KOPT-K1 (cell line): ENCODE results near the gene ARFGAP3.

Source experiments
- H3K27ac ChIP-seq: fragments of 200-600 bp; sonication (generic); 2 replicates; pipeline ENCODE4 v1.5.1; 2016; ENCODE audit warnings: antibody characterized with exemption, mild to moderate bottlenecking, low read depth, low read length; ENCODE audit not compliant: poor library complexity, severe bottlenecking
- H3K36me3 ChIP-seq: fragments of 200-600 bp; sonication (generic); 2 replicates; pipeline ENCODE4 v1.5.1; 2017; ENCODE audit warnings: antibody characterized with exemption, mild to moderate bottlenecking, low read length, moderate library complexity; ENCODE audit not compliant: insufficient read depth
- H3K9me3 ChIP-seq: fragments of 200-600 bp; sonication (generic); 2 replicates; pipeline ENCODE4 v1.5.1; 2017; ENCODE audit warnings: antibody characterized with exemption, low read length, mild to moderate bottlenecking; ENCODE audit not compliant: insufficient read depth, poor library complexity, severe bottlenecking

The ARFGAP3 gene

DNA sequence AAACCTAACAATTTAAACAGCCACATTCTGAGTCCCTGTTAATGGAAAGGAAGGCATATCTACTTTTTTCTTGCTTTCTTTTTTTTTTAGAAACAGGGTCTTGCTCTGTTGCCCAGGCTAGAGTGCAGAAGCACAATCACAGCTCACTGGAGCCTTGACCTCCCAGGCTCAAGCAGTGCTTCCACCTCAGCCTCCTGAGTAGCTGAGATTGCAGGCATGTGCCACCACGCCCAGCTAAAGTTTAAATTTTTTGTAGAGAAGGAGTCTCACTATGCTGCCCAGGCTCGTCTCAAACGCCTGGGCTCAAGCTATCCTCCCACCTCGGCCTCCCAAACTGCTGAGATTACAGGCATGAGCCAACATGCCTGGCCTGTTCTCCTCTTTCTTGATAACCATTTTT is 25.4 kb downstream of the ARFGAP3 start:
- Histone ChIP-seq H3K9me3 (no peaks in the 10 kb centered on the region), H3K36me3 (peaks cover 78% of the 10 kb centered on the region), H3K27ac (peak overlapping the region; percentile 25)

DNA sequence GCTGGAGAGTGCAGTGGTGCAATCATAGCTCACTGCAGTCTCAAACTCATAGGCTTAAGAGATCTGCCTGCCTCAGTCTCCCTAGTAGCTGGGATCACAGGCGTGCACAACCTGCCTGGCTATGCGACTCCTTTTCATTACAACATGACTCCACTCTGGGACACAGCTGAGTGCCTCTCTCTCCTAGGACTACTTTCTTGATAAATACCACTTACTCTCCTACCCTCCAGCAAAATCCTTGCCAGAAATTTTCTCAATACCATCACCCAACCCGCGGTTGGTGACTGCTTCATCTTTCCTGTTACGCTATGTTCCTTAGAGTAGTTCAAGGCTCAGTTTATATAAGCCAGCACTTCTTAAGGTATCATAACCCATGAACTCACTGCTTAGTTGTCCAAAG is 26.9 kb downstream of the ARFGAP3 start:
- no peaks in the 10 kb centered on the region for H3K9me3 ChIP-seq
- H3K27ac ChIP-seq, result peak overlapping the region; percentile 75
- H3K36me3 ChIP-seq, result peaks cover 75% of the 10 kb centered on the region

DNA sequence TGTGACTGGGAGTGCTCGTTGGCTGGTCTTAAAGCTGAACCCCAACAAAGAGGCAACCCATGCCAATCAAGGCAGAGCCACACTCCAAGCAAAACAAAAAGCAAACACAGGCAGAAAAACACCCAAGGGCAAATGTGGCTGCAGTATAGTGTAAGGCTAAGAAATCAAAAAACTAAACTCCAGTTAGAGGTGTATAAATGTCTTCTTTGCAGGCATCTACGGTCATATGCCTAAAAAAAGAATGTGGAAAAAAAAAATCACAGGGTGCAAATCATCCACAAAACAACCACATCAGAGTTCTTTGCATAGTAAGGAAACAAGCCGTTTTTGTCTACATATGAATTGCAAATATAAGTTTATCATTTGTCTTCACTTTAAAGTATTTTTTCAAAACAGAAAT is 27.8 kb downstream of the ARFGAP3 start:
- Histone ChIP-seq H3K36me3 (peaks cover 75% of the 10 kb centered on the region), H3K9me3 (no peaks in the 10 kb centered on the region), H3K27ac (peak overlapping the region; percentile 75)

DNA sequence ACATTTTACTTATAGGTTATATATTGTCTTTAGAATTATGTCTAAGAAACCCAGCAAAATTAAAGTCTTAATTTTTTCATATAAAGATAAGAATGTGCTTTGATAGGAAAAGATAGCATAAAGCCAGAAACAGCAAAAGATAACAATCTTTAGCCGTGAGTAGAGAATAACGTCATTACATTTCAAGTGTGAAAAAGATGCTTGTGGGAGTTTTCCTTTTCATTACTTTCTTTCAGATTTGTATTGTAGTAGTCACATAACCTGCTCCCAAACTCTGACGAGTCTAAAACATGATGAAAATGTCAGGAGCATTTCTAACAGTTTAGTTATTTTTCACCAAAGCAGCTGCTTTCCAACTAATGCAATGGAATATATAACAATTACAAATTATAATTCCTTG is 31.3 kb downstream of the ARFGAP3 start:
- Histone ChIP-seq H3K9me3 (no peaks in the 10 kb centered on the region), H3K27ac (peak overlapping the region; percentile 75), H3K36me3 (peaks cover 70% of the 10 kb centered on the region)

DNA sequence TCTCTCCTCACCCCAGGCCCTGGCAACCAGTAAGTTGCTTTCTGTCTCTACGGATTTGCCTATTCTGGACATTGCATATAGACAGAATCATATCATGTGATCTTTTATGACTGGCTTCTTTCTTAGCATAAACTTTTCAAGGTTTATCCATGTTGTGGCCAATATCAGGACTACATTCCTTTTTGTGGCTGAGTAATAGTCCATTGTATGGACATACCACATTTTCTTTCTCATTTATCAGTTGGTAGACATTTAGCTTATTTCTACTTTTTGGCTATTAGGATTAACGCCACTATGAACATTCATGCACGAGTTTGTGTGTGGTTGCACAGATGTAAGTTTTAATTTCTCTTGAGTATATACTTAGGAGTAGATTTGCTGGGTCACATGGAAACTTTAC is 35.7 kb downstream of the ARFGAP3 start:
- H3K27ac ChIP-seq, result no peak overlapping the region
- no peaks in the 10 kb centered on the region for H3K9me3 ChIP-seq
- H3K36me3 ChIP-seq, result peaks cover 66% of the 10 kb centered on the region

DNA sequence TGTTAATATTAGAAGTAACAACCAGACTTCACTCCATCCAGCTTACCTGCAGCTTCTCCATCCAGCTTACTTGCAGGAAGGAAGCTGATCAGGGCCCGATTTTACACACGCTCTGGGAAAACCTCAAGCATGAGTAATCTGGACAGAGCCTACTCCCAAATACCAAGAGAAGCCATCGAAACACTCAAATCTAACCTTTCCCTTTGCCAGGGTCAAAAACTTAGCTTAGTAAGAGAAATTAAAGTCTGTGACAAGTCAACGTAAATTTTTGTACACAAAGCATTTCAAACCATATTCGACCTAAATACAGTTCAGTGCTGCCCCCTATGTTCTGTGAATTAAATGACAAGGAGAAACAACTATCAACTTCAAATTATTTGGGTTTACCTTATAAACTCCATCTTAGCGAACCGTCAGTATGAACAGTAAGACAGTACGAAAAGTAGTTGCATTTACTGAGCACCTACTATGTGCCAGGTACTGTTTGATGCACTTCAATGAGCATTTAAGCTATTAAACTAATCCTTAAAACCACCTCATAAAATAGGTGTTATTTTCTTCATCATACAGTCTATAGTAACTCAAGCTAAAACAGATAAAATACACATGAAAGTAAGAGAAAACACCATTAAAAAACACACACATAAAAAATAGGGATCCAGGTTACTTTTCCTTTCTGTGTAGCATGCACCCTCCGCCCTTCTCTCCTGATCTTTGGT is 36.9 kb downstream of the ARFGAP3 start:
- Histone ChIP-seq H3K27ac (no peak overlapping the region), H3K9me3 (no peaks in the 10 kb centered on the region), H3K36me3 (peaks cover 71% of the 10 kb centered on the region)

DNA sequence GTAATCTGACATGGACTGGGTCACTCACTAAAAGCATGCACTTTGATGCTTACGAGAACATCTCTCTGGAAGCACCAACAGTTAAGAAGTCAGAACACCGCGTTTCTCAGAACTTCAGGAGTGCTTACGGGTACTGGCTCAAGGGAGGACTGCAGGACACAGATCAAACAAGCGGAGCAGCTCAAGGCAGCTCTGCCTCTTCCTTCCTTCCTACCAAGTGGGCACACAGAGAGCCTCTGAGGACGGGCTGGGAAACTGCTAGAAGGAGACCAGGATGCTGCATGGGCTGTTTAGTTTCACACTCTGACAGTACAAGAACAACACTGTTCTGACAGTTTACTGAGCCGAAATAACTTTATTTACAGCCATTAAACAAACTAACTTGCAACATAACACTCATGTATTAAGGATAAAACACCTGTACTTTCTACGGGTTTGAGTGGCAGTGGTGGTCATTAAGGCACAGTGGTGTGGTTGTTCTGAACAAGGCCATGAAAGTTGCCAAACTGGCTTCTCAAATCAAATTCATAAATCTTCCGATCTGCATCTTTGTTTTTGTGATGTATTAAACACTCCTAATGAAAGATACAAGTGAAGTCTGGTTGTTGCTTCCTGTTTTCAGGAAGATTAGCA is 37.5 kb downstream of the ARFGAP3 start:
- no peak overlapping the region for H3K27ac ChIP-seq
- no peaks in the 10 kb centered on the region for H3K9me3 ChIP-seq
- H3K36me3 ChIP-seq, result peaks cover 71% of the 10 kb centered on the region

DNA sequence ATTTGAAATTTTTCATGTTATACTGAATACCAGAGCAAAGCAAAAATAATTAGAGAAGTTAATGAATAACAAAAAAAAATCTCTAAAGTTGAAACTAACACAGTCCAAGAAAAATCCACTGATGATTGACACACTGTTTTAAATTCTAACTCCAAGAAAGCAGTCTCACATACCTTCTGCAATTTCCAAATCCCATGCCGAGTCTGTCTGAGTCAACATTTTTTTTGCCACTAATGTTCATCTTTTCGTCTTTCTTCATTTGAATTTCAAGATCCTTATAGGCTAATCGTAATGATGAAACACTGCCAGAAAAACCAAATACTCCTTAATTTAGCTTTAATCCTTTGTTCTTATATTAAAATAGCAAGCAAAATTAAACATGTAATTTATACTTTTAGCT is 39.5 kb downstream of the ARFGAP3 start:
- Histone ChIP-seq H3K36me3 (peaks cover 75% of the 10 kb centered on the region), H3K9me3 (no peaks in the 10 kb centered on the region), H3K27ac (no peak overlapping the region)

DNA sequence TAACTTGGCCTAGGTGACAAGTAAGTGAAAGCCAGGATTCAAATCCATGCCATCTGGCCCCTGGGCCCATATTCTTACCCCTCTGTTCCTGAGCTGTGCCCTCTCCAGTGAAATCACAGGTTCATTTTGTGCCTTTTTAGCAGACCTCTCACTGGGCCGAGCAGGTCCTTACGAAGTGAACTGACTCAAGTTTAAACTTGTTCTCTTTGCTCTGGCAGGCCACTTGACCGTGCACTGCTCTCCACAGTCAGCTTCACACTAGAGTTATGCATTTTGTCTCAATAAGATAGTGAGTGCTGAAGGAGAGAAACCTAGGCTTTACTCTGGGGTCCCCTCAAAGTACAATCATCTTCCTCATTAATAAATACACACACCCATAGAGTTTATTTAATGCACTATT is 40.7 kb downstream of the ARFGAP3 start:
- Histone ChIP-seq H3K36me3 (peaks cover 74% of the 10 kb centered on the region), H3K27ac (no peak overlapping the region), H3K9me3 (no peaks in the 10 kb centered on the region)

DNA sequence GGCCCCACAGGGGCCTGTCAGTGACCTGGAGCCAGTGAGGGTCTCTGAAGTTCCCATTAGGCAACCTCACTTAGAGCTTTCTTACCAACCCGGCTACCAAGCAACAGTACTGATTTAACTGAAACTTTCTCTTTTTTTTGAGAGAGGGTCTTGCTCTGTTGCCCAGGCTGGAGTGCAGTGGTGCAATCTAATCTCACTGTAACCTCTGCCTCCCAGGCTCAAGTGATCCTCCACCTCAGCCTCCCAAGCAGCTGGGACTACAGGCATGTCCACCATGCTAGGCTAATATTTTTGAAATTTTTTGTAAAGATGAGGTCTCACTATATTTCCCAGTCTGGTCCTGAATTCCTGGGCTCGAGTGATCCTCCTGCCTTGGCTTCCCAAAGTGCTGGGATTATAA is 42.5 kb downstream of the ARFGAP3 start:
- Histone ChIP-seq H3K36me3 (peaks cover 81% of the 10 kb centered on the region), H3K9me3 (no peaks in the 10 kb centered on the region), H3K27ac (no peak overlapping the region)

DNA sequence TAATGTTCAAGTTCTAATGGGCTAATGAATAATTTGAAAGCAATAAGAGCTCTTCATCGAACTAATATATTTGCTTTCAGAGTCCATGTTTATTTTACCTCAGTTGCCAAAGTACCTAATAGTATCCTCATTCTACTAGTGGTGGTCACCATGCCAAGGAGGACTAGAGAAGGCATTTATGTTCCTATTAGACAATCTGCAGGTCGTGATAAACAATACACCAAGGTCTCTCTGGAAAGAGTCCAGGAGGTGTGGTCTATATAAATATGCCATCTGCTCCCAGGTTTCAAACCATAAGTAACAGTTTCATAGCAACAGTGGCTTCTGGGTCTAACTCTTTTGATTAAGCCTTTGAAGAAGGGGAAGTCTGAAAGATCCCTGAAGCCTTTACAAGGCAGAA is 42.9 kb downstream of the ARFGAP3 start:
- peaks cover 82% of the 10 kb centered on the region for H3K36me3 ChIP-seq
- no peak overlapping the region for H3K27ac ChIP-seq
- H3K9me3 ChIP-seq, result no peaks in the 10 kb centered on the region

DNA sequence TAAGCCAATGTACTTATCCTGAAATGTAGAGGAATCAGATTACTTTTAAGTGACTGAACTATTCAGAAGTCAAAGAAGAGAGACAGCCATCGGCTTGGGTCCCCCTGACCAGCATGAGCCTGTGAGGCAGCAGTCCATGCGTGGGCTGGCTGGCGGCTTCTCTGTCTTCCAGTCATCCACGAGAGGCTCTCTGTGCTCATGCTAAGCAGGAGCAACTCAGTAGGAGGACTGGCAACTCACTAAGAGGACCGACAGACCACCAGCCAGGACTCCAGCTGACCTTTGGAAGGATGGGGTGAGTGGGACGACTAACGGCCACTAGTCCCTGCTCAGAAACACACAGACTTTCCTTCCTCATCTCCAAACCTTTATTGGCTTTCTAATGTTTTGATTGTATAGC is 43.6 kb downstream of the ARFGAP3 start:
- H3K27ac ChIP-seq, result no peak overlapping the region
- H3K36me3 ChIP-seq, result peaks cover 89% of the 10 kb centered on the region

DNA sequence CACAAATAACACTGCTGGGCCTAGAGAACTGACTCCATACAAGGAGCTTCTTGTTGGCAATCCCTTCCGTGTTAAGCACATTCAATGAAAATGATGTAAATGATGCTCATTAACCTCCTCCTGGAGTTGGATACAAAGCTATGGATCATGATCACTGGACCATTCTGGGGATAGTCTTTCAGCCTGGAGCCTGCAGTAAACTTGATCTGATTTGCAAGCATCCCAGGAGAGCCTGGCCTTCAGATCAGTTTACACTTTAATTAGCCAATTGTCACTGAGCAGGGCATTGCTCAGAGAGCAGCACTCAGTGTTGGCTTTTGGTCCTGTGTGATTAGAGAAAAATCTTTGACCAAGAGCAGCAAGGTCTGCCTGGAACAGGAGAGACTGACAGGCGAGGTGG is 45.6 kb downstream of the ARFGAP3 start:
- Histone ChIP-seq H3K36me3 (peaks cover 98% of the 10 kb centered on the region), H3K9me3 (no peaks in the 10 kb centered on the region), H3K27ac (no peak overlapping the region)

More for the DNA sequence above, 43.6 kb downstream of the ARFGAP3 start:
- no peaks in the 10 kb centered on the region for H3K9me3 ChIP-seq

DNA sequence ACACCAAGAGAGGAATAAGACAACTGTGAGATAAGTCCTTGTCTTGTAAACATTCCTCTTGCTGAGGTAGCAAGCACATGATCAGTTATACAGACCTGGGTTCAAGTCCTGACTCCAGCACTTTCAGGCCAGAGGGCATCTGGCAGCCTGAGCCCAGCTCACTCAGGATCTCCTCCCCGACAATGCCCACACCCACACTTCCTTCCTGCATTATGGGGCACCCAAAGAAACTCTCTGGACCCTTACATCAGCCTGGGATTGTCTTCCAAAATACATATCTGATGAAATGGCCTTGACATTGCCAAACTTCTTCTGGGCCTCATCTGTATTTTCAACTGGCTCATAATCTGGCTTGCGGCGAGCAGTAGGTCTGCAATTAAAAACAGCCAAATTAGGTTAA is 48.6 kb downstream of the ARFGAP3 start:
- H3K9me3 ChIP-seq, result no peaks in the 10 kb centered on the region
- peaks cover 98% of the 10 kb centered on the region for H3K36me3 ChIP-seq
- no peak overlapping the region for H3K27ac ChIP-seq

DNA sequence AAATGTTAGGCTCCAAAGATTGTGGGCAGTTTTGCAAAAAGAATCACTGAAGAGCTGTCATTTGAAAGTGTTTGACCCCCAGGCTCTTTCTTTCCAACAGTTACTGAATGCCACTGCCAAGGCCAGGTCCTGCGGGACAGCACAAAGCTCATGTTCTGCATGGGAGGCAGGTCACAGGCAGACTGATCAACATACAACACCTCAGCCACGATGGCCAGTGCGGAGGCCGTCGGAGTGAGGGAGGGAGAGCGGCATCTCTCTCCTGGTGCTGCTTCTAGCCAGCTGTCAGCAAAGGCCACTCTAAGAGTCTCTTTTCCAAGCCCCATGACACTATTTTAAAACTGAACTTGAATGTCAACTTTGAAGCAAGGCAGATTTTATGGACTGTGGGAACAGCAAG is 49.9 kb downstream of the ARFGAP3 start:
- Histone ChIP-seq H3K36me3 (peaks cover 93% of the 10 kb centered on the region), H3K27ac (no peak overlapping the region), H3K9me3 (no peaks in the 10 kb centered on the region)
